KOPT-K1 (cell line): ENCODE results near the gene PLXNA3.

ENCODE experiments used
- H3K27ac ChIP-seq: fragments of 200-600 bp; sonication (generic); 2 replicates; pipeline ENCODE4 v1.5.1; 2016; ENCODE audit warnings: antibody characterized with exemption, mild to moderate bottlenecking, low read depth, low read length; ENCODE audit not compliant: poor library complexity, severe bottlenecking
- H3K36me3 ChIP-seq: fragments of 200-600 bp; sonication (generic); 2 replicates; pipeline ENCODE4 v1.5.1; 2017; ENCODE audit warnings: antibody characterized with exemption, mild to moderate bottlenecking, low read length, moderate library complexity; ENCODE audit not compliant: insufficient read depth
- H3K9me3 ChIP-seq: fragments of 200-600 bp; sonication (generic); 2 replicates; pipeline ENCODE4 v1.5.1; 2017; ENCODE audit warnings: antibody characterized with exemption, low read length, mild to moderate bottlenecking; ENCODE audit not compliant: insufficient read depth, poor library complexity, severe bottlenecking

The PLXNA3 gene

DNA sequence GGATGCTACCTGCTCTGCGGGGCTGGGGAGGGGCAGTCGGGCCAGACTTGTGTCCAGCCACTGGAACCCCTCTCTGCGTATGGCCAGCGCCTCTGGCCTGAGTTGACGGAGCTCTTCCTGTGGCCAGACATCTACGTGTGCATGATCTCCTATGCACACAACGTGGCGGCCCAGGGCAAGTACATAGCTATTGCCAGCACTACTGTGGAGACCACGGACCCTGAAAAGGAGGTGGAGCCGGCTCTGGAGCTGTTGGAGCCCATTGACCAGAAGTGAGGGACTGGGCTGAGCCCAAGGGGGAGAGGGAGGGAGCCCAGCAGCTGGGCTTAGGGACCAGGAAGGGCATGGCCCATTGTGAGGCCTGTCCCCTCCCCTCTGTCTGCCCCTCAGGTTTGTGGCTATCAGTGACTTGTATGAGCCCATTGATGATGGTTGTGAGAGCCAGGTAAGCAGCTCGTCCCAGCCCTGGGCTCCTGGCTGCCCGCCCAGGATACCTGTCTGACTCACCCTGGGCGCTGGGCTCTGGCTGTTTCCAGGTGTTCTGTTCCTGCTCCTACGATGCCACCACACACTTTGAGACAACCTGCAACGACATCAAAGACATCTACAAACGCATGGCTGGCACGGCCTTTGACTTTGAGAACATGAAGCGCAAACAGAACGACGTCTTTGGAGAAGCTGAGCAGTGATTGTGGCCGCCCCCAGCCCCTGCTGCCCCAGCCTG, 15.9 kb upstream of the PLXNA3 start:
- Histone ChIP-seq H3K27ac (no peak overlapping the region), H3K9me3 (no peaks in the 10 kb centered on the region), H3K36me3 (peaks cover 41% of the 10 kb centered on the region; the same call in 1 of the 2 replicates)

DNA sequence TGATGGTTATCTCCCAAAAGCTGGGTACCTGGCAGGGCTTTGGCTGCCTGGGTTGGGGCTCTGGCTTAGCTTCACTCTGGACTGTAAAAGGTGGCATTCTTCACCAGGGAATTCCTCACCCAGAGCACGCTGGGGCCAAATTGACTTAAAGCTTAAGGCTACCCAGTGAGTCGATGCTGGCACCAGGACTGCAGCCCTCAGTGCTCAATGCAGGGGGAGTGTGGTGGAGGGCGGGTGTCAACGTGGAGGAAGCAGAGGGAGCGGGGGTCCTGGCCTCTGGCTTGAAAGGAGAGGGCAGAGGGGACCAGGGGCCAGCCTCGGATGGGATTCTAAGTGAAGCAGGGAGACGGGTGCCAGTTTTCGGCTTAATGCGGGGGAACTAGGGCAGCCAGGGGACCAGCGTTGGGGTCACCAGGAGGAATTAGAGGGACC, 14.6 kb upstream of the PLXNA3 start:
- Histone ChIP-seq H3K27ac (peak overlapping the region; percentile 25), H3K36me3 (peaks cover 45% of the 10 kb centered on the region; the same call in 1 of the 2 replicates), H3K9me3 (no peaks in the 10 kb centered on the region)

DNA sequence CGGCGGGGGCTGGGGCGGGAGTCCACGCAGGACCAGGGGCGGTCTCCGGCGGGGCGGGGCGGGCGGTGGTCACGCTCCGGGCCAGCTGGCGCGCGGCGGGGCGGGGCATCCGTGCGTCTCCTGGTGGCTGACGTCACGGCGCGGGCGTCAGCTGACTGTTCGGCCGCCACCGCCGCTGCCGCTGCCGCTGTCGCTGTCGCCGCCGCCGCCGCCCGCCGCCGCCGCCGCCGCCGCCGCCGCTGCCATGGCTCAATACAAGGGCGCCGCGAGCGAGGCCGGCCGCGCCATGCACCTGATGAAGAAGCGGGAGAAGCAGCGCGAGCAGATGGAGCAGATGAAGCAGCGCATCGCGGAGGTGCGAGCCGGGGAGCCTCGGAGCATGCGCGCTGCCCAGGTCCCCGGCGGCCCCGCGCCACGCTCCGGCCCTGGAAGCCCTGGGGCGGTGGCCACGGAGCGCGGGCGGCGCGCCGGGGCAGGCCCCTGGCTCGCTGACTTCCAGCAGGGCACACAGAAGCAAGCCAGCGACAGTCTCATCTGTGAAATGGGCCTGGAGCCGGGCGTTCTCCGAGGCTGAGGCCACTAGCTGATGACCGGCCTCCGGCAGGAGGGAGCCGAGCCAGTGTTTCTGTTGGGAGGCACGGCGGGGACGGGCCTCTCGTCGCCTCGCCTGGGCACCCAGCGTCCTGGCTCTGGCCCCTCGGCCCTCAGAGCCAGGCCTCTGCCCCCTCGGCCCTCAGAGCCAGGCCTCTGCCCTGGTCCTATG, 13.9 kb upstream of the PLXNA3 start, which contains the start of gene FAM50A:
Gene FAM50A, plus strand, starts transcription at position 150 of the 763 bp plus-strand sequence. Its CDS starts 95 bp downstream, at position 245.
- peaks cover 45% of the 10 kb centered on the region; the same call in 1 of the 2 replicates for H3K36me3 ChIP-seq
- peak within 1 kb of the TSS; percentile 60 for H3K27ac ChIP-seq
- no peaks in the 10 kb centered on the region for H3K9me3 ChIP-seq

DNA sequence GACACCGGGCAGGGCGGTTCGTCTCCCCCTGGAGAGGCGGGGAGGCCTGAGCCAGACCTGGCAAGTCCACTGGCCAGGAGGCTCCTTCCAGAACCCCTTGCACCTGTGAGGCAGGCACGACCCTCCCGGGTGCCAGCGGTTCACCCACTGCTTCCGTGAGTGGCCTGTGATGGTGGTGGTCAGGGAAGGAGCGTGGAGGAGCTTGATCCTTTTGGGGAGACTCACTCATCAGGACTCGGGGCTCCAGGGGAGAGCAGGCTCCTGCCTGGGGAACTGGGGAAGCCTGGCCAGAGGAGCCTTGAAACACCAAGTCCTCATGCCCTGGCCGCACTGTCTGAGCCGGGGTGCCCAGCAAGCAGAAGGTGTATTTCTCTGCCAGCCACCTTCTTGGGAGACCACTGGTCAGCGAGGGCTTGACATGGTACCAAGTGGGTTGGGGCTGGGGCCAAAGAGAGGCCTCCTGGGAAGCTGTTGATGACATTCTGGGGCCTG, 13.3 kb upstream of the PLXNA3 start:
- Histone ChIP-seq H3K9me3 (no peaks in the 10 kb centered on the region), H3K27ac (peak overlapping the region; percentile 60), H3K36me3 (peaks cover 45% of the 10 kb centered on the region; the same call in 1 of the 2 replicates)

DNA sequence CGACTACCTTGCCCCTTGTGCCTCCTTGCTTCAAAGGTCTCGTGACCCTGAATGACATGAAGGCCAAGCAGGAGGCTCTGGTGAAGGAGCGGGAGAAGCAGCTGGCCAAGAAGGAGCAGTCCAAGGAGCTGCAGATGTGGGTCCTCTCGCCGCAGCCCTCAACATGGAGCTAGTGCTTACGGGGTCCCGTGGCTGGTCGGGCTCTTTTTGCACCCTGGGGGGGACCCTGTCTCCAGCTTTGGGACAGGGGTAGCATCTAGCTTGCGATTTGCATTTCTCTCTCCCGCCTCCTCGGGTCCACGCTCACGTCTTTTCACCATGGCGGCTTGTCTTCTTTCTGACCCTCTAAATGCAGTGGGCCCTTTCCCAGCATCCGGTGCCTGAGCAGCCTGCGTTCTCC, 12.3 kb upstream of the PLXNA3 start:
- Histone ChIP-seq H3K27ac (no peak overlapping the region), H3K9me3 (no peaks in the 10 kb centered on the region), H3K36me3 (peaks cover 46% of the 10 kb centered on the region; the same call in 1 of the 2 replicates)

DNA sequence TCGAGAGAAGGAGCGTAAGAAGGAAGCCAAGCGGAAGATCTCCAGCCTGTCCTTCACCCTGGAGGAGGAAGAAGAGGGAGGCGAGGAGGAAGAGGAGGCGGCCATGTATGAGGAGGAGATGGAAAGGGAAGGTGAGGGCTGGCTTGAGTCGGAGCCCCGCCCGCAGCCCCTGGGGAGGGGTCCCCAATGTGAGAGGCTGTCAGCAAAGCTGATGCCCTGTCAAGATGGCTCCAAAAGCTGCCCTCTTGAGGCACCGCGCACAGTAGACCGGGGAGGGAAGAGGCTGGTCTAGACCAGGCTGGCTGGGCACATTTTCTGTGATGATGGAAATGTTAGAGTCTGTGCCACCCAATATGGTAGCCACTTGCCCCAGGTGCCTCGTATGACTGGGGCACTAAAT, 11.7 kb upstream of the PLXNA3 start:
- no peaks in the 10 kb centered on the region for H3K9me3 ChIP-seq
- no peak overlapping the region for H3K27ac ChIP-seq
- peaks cover 43% of the 10 kb centered on the region; the same call in 1 of the 2 replicates for H3K36me3 ChIP-seq

DNA sequence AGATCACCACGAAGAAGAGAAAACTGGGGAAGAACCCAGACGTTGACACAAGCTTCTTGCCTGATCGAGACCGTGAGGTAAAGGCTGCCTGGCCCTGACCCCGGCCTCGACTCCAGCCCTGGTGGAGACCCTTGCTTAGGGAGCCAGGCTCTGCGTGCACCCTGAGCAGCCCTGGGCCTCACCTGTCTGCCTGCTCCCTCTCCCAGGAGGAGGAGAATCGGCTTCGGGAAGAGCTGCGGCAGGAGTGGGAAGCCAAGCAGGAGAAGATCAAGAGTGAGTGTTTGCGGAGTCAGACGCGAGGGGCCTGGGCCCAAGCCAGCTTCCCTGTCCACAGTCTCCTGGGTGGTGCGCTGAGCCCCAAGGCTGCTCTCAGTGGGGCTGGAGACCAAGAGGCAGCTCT, 9.6 kb upstream of the PLXNA3 start:
- H3K36me3 ChIP-seq, result peaks cover 29% of the 10 kb centered on the region; the same call in 1 of the 2 replicates
- H3K9me3 ChIP-seq, result no peaks in the 10 kb centered on the region

DNA sequence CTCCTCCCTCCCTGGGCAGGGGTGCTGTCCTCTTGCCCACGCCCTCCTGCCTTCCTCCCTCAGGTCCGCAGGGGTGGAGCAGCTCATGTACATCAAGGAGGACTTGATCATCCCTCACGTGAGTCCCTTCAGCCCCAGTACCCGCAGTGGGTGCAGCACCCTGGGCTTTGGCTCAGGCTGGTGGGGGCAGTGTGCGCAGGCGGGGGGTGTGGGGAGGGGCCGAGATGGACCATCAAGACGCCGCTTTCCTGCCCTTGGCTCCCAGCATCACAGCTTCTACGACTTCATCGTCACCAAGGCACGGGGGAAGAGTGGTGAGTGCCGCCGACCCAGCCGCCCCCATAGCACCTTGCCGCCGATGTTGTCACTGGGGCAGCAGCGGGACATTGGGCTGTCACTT, 8.5 kb upstream of the PLXNA3 start:
- H3K9me3 ChIP-seq, result no peaks in the 10 kb centered on the region
- no peak overlapping the region for H3K27ac ChIP-seq
- peaks cover 29% of the 10 kb centered on the region; the same call in 1 of the 2 replicates for H3K36me3 ChIP-seq

More for the DNA sequence above, 9.6 kb upstream of the PLXNA3 start:
- no peak overlapping the region for H3K27ac ChIP-seq

DNA sequence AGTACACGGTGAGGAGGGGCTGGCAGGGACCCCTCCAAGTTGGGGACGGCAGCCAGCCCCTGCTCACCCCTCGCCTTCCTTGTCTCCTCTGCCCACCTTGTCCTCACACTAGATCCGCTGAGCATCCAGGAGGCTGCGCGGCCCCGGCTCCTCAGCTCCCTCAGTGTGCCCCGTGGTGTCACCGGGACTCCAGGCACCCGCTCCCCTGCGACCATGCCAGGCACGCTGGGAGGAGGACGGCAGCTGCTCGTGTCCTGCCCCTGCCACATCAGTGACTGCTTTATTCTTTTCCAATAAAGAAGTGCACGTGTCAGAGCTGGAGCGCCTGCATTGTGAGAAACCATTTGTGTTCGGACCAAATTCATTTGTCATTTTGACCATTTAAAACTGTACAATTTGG, 7.8 kb upstream of the PLXNA3 start:
- H3K27ac ChIP-seq, result no peak overlapping the region
- H3K36me3 ChIP-seq, result peaks cover 29% of the 10 kb centered on the region; the same call in 1 of the 2 replicates
- no peaks in the 10 kb centered on the region for H3K9me3 ChIP-seq

DNA sequence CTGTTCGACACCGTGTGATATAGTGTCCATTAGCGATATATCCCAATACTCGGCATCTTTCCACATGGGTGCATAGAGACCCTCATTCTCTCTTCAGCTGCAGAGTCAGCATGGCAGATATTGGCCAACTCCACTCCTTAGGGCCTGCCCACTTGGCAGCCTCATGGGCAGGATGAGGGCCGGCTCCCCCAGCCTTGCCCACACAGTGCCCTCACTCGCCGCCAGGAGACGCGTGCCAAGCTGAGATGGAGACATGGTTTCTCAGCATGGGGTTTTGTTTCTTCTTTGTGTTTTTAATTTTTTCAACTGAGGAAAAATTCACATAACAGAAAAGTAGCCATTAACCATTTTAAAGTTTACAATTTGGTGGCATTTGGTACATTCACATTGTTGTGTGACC, 5.3 kb upstream of the PLXNA3 start:
- Histone ChIP-seq H3K27ac (no peak overlapping the region), H3K9me3 (no peaks in the 10 kb centered on the region), H3K36me3 (peaks cover 29% of the 10 kb centered on the region; the same call in 1 of the 2 replicates)

DNA sequence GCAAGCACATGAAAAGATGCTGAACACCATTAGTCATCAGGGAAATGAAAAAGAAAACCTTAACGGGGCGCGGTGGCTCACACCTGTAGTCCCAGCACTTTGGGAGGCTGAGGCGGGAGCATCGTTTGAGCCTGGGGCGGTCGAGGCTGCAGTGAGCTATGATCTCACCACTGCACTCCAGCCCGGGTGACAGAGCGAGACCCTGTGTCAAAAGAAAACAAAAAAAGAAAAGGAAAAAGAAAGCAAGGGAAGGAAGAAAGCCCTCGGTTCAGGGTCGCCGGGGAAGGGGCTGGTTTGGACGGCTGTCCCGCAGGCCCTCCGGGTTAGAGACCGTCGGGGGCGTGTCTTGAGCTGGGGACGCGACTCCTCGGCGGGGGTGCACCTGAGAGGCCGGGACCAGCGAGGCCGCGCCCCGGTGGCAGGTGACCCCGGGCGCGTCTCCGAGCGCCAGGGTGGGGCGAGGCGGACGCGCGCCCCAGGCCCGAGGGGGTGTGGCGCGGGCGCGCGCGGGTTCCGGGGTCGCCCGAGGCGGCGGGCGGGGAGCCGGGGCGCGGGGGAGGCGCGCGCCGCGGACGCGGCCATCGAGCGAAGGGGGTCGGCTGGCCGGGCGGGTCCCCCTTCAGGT, 478 bp upstream of the PLXNA3 start:
- Histone ChIP-seq H3K27ac (peak overlapping the region; percentile 60), H3K36me3 (peaks cover 9% of the 10 kb centered on the region; the same call in 1 of the 2 replicates), H3K9me3 (no peaks in the 10 kb centered on the region)

DNA sequence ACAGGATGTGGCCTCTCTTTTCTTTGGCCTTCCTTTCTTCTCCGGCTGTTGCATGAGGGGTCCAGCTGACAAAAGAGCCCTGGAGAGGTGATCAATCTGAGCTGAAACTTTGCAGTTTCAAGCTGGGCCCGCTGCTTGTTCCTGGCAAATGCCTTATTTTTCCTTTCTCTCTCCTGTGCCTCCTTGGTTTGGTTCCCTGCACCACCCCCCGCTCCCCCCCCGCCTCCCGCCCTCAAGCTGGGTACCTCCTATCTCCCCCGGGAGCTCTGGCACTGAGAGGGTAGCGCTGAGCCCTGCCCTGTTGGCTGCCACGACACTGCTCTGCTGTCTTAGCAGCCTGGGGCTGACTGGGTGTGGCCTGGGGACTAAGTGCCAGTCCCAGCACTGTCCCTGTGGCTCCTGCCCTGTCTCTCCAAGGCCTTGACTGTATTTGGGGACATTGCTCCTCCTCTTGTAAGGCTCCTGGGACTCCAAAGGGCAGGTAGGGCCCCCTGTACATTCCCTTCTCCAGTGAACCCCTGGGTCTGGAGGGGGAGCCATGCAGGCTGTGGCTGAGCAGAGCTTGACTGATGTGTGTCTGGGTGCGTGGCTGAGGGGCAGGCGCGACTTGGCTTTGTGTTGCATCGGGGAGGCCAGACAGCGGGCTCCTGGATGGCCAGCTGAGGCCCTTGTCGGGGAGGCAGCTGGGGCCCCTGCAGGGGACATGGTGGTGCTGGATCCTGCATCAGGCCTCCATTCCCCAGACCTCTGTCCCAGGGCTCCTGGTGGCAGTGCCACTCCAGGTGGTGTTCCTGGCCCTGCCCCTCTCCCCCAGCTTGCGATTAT, 1.1 kb downstream of the PLXNA3 start:
- peaks cover 11% of the 10 kb centered on the region; the same call in 1 of the 2 replicates for H3K36me3 ChIP-seq
- peak overlapping the region; percentile 60 for H3K27ac ChIP-seq
- no peaks in the 10 kb centered on the region for H3K9me3 ChIP-seq

DNA sequence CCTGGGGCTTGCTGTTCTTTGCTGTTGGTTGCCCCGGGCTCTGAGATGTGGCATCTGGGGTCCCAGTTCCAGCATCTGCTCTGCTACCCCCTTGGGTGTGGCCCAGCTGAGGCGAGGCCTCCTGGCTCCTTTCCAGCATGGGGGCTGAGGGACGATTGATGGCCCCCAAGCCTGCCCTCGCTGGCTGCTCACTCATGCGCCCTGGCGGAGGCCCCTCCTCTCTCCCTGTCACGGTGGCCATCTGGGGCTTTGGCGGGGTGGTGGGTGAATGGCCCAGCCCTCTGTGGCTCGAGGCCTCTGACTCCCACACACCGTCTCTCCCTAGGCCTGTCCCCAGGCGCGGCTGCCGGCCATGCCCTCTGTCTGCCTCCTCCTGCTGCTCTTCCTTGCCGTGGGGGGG, 1.8 kb downstream of the PLXNA3 start:
- Histone ChIP-seq H3K9me3 (no peaks in the 10 kb centered on the region), H3K36me3 (peaks cover 18% of the 10 kb centered on the region; the same call in 1 of the 2 replicates), H3K27ac (no peak overlapping the region)

DNA sequence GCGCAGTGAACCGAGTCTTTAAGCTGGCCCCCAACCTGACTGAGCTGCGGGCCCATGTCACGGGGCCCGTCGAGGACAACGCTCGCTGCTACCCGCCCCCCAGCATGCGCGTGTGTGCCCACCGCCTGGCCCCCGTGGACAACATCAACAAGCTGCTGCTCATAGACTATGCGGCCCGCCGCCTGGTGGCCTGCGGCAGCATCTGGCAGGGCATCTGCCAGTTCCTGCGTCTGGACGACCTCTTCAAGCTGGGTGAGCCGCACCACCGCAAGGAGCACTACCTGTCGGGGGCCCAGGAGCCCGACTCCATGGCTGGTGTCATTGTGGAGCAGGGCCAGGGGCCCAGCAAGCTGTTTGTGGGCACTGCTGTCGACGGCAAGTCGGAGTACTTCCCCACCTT, 2.2 kb downstream of the PLXNA3 start:
- Histone ChIP-seq H3K9me3 (no peaks in the 10 kb centered on the region), H3K27ac (no peak overlapping the region), H3K36me3 (peaks cover 22% of the 10 kb centered on the region; the same call in 1 of the 2 replicates)
